GM19372 (cell line): ENCODE measurements around the gene BRD3OS.

Source experiments
- ATAC-seq: cut with Tn5 transposase; IDR thresholded peaks from one replicate; pipeline ENCODE4 v1.9.1; 2021; ENCODE audit warnings: mild to moderate bottlenecking, low read depth, moderate library complexity; ENCODE audit not compliant: unreplicated experiment

The BRD3OS gene

GRCh38 chr9:134048582-134048968 is 23.3 kb downstream of the BRD3OS start:
- ATAC-seq = no peak

GRCh38 chr9:134049236-134049635 is 24.0 kb downstream of the BRD3OS start:
- ATAC-seq = no peak

GRCh38 chr9:134049772-134050588 is 24.7 kb downstream of the BRD3OS start:
- no peak for ATAC-seq

GRCh38 chr9:134050726-134051125 is 25.4 kb downstream of the BRD3OS start:
- ATAC-seq = no peak

- no peak for ATAC-seq
These were observed 26.0 kb downstream of the BRD3OS start for GRCh38 chr9:134051319-134051718.

- no peak for ATAC-seq
These were observed 27.2 kb downstream of the BRD3OS start for GRCh38 chr9:134052491-134052890.

GRCh38 chr9:134052941-134053340 is 27.7 kb downstream of the BRD3OS start:
- ATAC-seq = no peak

- ATAC-seq = no peak
These were observed 28.2 kb downstream of the BRD3OS start for GRCh38 chr9:134053401-134053871.

GRCh38 chr9:134053941-134054761 is 28.9 kb downstream of the BRD3OS start:
- ATAC-seq = no peak

GRCh38 chr9:134054891-134055811 is 29.9 kb downstream of the BRD3OS start:
- ATAC-seq = no peak

- ATAC-seq = no peak
These were observed 30.7 kb downstream of the BRD3OS start for GRCh38 chr9:134055981-134056461.

- ATAC-seq = no peak
These were observed 31.4 kb downstream of the BRD3OS start for GRCh38 chr9:134056483-134057306.

GRCh38 chr9:134057307-134057657 is 32.0 kb downstream of the BRD3OS start:
- no peak for ATAC-seq

GRCh38 chr9:134057751-134058701 is 32.7 kb downstream of the BRD3OS start:
- no peak for ATAC-seq

- no peak for ATAC-seq
These were observed 33.4 kb downstream of the BRD3OS start for GRCh38 chr9:134058716-134059115.

GRCh38 chr9:134059188-134059641 is 33.9 kb downstream of the BRD3OS start:
- no peak for ATAC-seq

GRCh38 chr9:134059661-134060395 is 34.5 kb downstream of the BRD3OS start:
- peak; percentile 65 for ATAC-seq

- no peak for ATAC-seq
These were observed 35.3 kb downstream of the BRD3OS start for GRCh38 chr9:134060546-134060945.
